ENCODE measurements around the gene C1orf159.

C1orf159 gene

GRCh38 chr1:1033009-1033587 lies 82.8 kb downstream of the C1orf159 start:
- peak; percentile 88 to 96 (median 89) for DNase-seq

- DNase-seq: peak in 1 of 3 donors; percentile 39
Measured at GRCh38 chr1:1032424-1032823, 83.5 kb downstream of the C1orf159 start.

Measured in suppressor macrophage treated with lipopolysaccharide for 1 hour (primary cell).